Measurements from ENCODE around the gene CFAP20DC. TPM values are rescaled to one million over a fixed set of nuclear protein-coding genes. Genes with fewer than 3 reads are reported as not detected.

CFAP20DC gene
- total RNA-seq, 1 experiment from 2014 or later, result 2.8 TPM

DNA sequence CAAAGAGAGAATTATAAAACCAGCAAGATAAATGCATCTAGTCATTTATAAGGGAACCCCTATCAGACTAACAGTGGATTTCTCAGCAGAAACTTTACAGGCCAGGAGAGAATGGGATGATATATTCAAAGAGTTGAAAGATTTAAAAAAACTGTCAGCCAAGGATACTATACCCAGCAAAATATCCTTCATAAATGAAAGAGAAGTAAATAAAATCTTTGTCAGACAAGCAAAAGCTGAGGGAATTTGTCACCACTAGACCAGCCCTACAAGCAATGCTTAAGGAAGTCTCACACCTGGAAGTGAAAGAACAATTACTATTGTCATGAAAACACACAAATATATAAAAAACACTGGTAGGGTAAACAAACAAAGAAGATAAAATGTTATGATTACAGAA is 269.9 kb downstream of the CFAP20DC start:
- TF ChIP-seq CTCF (IDR thresholded peaks at IDR 0.05; ENCODE audit: insufficient read depth in 1 of 2, low read depth in 1 of 2, low read length in 1 of 2, severe bottlenecking in 1 of 2, unreplicated experiment in 1 of 2), result no peak
- Mint-ChIP-seq H3K4me3 (ENCODE audit: unreplicated experiment) (no peak overlapping the region), H3K27ac (ENCODE audit: unreplicated experiment) (no peak overlapping the region), H3K36me3 (ENCODE audit: insufficient read depth, unreplicated experiment) (no peaks in the 10 kb centered on the region), H3K27me3 (ENCODE audit: insufficient read depth, unreplicated experiment) (peaks cover under 1% of the 10 kb centered on the region), H3K9me3 (ENCODE audit: unreplicated experiment) (peaks cover 22% of the 10 kb centered on the region), H3K4me1 (ENCODE audit: low read depth, unreplicated experiment) (no peaks in the 10 kb centered on the region)
- Histone ChIP-seq H3K4me3 (ENCODE audit: low read depth, low read length) (no peak overlapping the region), H3K27me3 (replicated peaks; ENCODE audit: control insufficient read depth, insufficient read depth, low read length) (no peaks in the 10 kb centered on the region), H3K4me1 (no peaks in the 10 kb centered on the region), H3K36me3 (ENCODE audit: control insufficient read depth, insufficient read depth, low read length) (no peaks in the 10 kb centered on the region), H3K9me3 (peaks cover 12% of the 10 kb centered on the region)
- DNase-seq, result no peak
- ChIA-PET CTCF (no interaction called here), POLR2A (no interaction called here)
- intact Hi-C loops (cut with micrococcal nuclease; ENCODE audit: unreplicated experiment), result no loop called here
- no TSS peak for BruUV-seq (replicated peaks)

GRCh38 chr3:58776231-58776630 is 273.6 kb downstream of the CFAP20DC start:
- no peaks in the 10 kb centered on the region for H3K36me3 Mint-ChIP-seq (ENCODE audit: insufficient read depth, unreplicated experiment)
- no peaks in the 10 kb centered on the region for H3K4me1 ChIP-seq
- H3K36me3 ChIP-seq (ENCODE audit: control insufficient read depth, insufficient read depth, low read length), result no peaks in the 10 kb centered on the region
- no peak for DNase-seq
- POLR2A ChIA-PET, result no interaction called here
- peaks cover 22% of the 10 kb centered on the region for H3K9me3 Mint-ChIP-seq (ENCODE audit: unreplicated experiment)
- no peak overlapping the region for H3K27ac Mint-ChIP-seq (ENCODE audit: unreplicated experiment)
- TF ChIP-seq CTCF (IDR thresholded peaks at IDR 0.05; ENCODE audit: insufficient read depth in 1 of 2, low read depth in 1 of 2, low read length in 1 of 2, severe bottlenecking in 1 of 2, unreplicated experiment in 1 of 2), result no peak
- no peaks in the 10 kb centered on the region for H3K4me1 Mint-ChIP-seq (ENCODE audit: low read depth, unreplicated experiment)
- H3K9me3 ChIP-seq, result peaks cover 12% of the 10 kb centered on the region
- intact Hi-C loops (cut with micrococcal nuclease; ENCODE audit: unreplicated experiment), result no loop called here
- BruUV-seq (replicated peaks), result no TSS peak
- no peak overlapping the region for H3K4me3 Mint-ChIP-seq (ENCODE audit: unreplicated experiment)
- CTCF ChIA-PET, result interaction anchor here (0.6 kb wide), 1 partner anchor 288 kb away, joined by 3 read pairs; no protein-coding TSS in a partner anchor
- H3K27me3 Mint-ChIP-seq (ENCODE audit: insufficient read depth, unreplicated experiment), result peaks cover 4% of the 10 kb centered on the region
- no peaks in the 10 kb centered on the region for H3K27me3 ChIP-seq (replicated peaks; ENCODE audit: control insufficient read depth, insufficient read depth, low read length)
- H3K4me3 ChIP-seq (ENCODE audit: low read depth, low read length), result no peak overlapping the region

GRCh38 chr3:58772462-58772861 is 277.4 kb downstream of the CFAP20DC start:
- no TSS peak for BruUV-seq (replicated peaks)
- H3K4me1 ChIP-seq, result no peaks in the 10 kb centered on the region
- no peaks in the 10 kb centered on the region for H3K4me1 Mint-ChIP-seq (ENCODE audit: low read depth, unreplicated experiment)
- no peak overlapping the region for H3K27ac Mint-ChIP-seq (ENCODE audit: unreplicated experiment)
- H3K36me3 ChIP-seq (ENCODE audit: control insufficient read depth, insufficient read depth, low read length), result no peaks in the 10 kb centered on the region
- intact Hi-C loops (cut with micrococcal nuclease; ENCODE audit: unreplicated experiment), result no loop called here
- CTCF ChIA-PET, result no interaction called here
- H3K36me3 Mint-ChIP-seq (ENCODE audit: insufficient read depth, unreplicated experiment), result no peaks in the 10 kb centered on the region
- no peaks in the 10 kb centered on the region for H3K27me3 ChIP-seq (replicated peaks; ENCODE audit: control insufficient read depth, insufficient read depth, low read length)
- DNase-seq, result no peak
- no peak overlapping the region for H3K4me3 ChIP-seq (ENCODE audit: low read depth, low read length)
- H3K9me3 Mint-ChIP-seq (ENCODE audit: unreplicated experiment), result no peaks in the 10 kb centered on the region
- H3K9me3 ChIP-seq, result no peaks in the 10 kb centered on the region
- H3K4me3 Mint-ChIP-seq (ENCODE audit: unreplicated experiment), result no peak overlapping the region
- H3K27me3 Mint-ChIP-seq (ENCODE audit: insufficient read depth, unreplicated experiment), result peaks cover 21% of the 10 kb centered on the region
- no peak for TF ChIP-seq CTCF (IDR thresholded peaks at IDR 0.05; ENCODE audit: insufficient read depth in 1 of 2, low read depth in 1 of 2, low read length in 1 of 2, severe bottlenecking in 1 of 2, unreplicated experiment in 1 of 2)
- POLR2A ChIA-PET, result no interaction called here
